B cell (primary cell): ENCODE results near the gene STXBP1. TPM values are rescaled to one million over a fixed set of nuclear protein-coding genes. Genes with fewer than 3 reads are reported as not detected.

Experiments used
- ATAC-seq: fragments of 200-7000 bp; cut with Tn5 transposase; one replicate; pipeline ENCODE4 v1.10.0; 2021; ENCODE audit warnings: low read depth, mild to moderate bottlenecking, moderate number of reproducible peaks, moderate library complexity
- CTCF ChIA-PET: fragments of 350-600 bp; sonication (Branson Sonifier 250); formaldehyde crosslinking; loops from one replicate; lab custom pipeline; 2021; ENCODE audit warnings: antibody characterized with exemption, inconsistent platforms; lab: Charles Lee
- POLR2A ChIA-PET: fragments of 350-600 bp; sonication (Branson Sonifier 250); formaldehyde crosslinking; loops from one replicate; lab custom pipeline; 2021; ENCODE audit warnings: antibody characterized with exemption; lab: Charles Lee
- DNase-seq: peaks from one replicate; pipeline ENCODE4 v3.0.0; 2013
- H2AFZ ChIP-seq: 2 replicates; pipeline ENCODE4 v1.6.1; 2012; ENCODE audit warnings: mild to moderate bottlenecking, low read depth, low read length; ENCODE audit not compliant: insufficient read depth, poor library complexity, severe bottlenecking
- H3K27ac ChIP-seq, 2 donors: 1 replicate in 1 of 2; 2 replicates in 1 of 2; pipeline ENCODE4 v1.5.1; 2012 to 2013; ENCODE audit warnings: low read length in 2 of 2, mild to moderate bottlenecking in 2 of 2, moderate library complexity in 1 of 2
- H3K27me3 ChIP-seq, 4 experiments: fragments of 200-600 bp in 1 of 4; sonication (generic) in 1 of 4; replicated peaks in 1 of 4; 1 replicate in 2 of 4; 2 replicates in 2 of 4; pipeline versions ENCODE4 v1.6.1 to v1.7.0; 2013 to 2016; ENCODE audit warnings: low read length in 3 of 4, mild to moderate bottlenecking in 2 of 4, mixed read lengths in 1 of 4, moderate library complexity in 1 of 4; ENCODE audit not compliant: insufficient read depth in 4 of 4, control insufficient read depth in 3 of 4; ENCODE audit errors: control extremely low read depth in 1 of 4
- H3K36me3 ChIP-seq, 2 experiments: replicated peaks in 1 of 2; 1 replicate in 1 of 2; 2 replicates in 1 of 2; pipeline versions ENCODE4 v1.6.1 to v1.7.1; 2013; ENCODE audit warnings: low read length in 1 of 2; ENCODE audit not compliant: insufficient read depth in 2 of 2, control insufficient read depth in 1 of 2; ENCODE audit errors: control extremely low read depth in 1 of 2, extremely low read depth in 1 of 2
- H3K4me1 ChIP-seq, 2 donors: fragments of 200-600 bp in 1 of 2; sonication (generic) in 1 of 2; 1 replicate in 1 of 2; 2 replicates in 1 of 2; pipeline versions ENCODE4 v1.5.1 to v1.6.1; 2013 to 2017; ENCODE audit warnings: low read length in 2 of 2; ENCODE audit not compliant: control insufficient read depth in 2 of 2, insufficient read depth in 2 of 2
- H3K4me2 ChIP-seq: replicated peaks from 2 replicates; pipeline ENCODE3; 2012; ENCODE audit warnings: mild to moderate bottlenecking, low read depth, low read length; ENCODE audit not compliant: poor library complexity, severe bottlenecking
- H3K4me3 ChIP-seq, 5 experiments: fragments of 200-600 bp in 1 of 5; sonication (generic) in 1 of 5; 1 replicate in 3 of 5; 2 replicates in 2 of 5; pipeline versions ENCODE4 v1.5.1 to v1.7.0; 2011 to 2016; ENCODE audit warnings: low read length in 4 of 5, mild to moderate bottlenecking in 4 of 5, low read depth in 2 of 5, control low read depth in 1 of 5, moderate library complexity in 1 of 5; ENCODE audit not compliant: insufficient read depth in 1 of 5; ENCODE audit errors: control extremely low read depth in 1 of 5, extremely low read depth in 1 of 5
- H3K79me2 ChIP-seq: fragments of 200-600 bp; sonication (generic); one replicate; pipeline ENCODE4 v1.6.0; 2016; ENCODE audit warnings: low read length; ENCODE audit not compliant: control insufficient read depth, insufficient read depth
- H3K9ac ChIP-seq: fragments of 200-600 bp; sonication (generic); 2 replicates; pipeline ENCODE4 v1.6.1; 2017; ENCODE audit warnings: mild to moderate bottlenecking, low read length, moderate library complexity
- H3K9me3 ChIP-seq, 3 donors: one replicate each; pipeline versions ENCODE4 v1.6.1 to v1.7.1; 2013; ENCODE audit warnings: low read length in 2 of 3; ENCODE audit not compliant: control insufficient read depth in 2 of 3, insufficient read depth in 1 of 3; ENCODE audit errors: control extremely low read depth in 1 of 3
- H4K20me1 ChIP-seq: 2 replicates; pipeline ENCODE4 v1.6.0; 2012; ENCODE audit warnings: mild to moderate bottlenecking, low read length; ENCODE audit not compliant: insufficient read depth, control insufficient read depth, poor library complexity, severe bottlenecking
- H3K27ac Mint-ChIP-seq: one replicate; pipeline ENCODE4 v1.8.0; 2021; ENCODE audit warnings: mixed read lengths
- H3K27me3 Mint-ChIP-seq: one replicate; pipeline ENCODE4 v1.8.0; 2021; ENCODE audit warnings: mixed read lengths
- H3K4me1 Mint-ChIP-seq: one replicate; pipeline ENCODE4 v1.8.0; 2021; ENCODE audit warnings: mixed read lengths
- H3K4me3 Mint-ChIP-seq: one replicate; pipeline ENCODE4 v1.8.0; 2021; ENCODE audit warnings: mixed read lengths
- H3K9me3 Mint-ChIP-seq: one replicate; pipeline ENCODE4 v1.8.0; 2022; ENCODE audit warnings: mixed read lengths; ENCODE audit not compliant: insufficient read depth
- EZH2 ChIP-seq: IDR thresholded peaks from 2 replicates; pipeline ENCODE4 v1.6.1; 2012; ENCODE audit warnings: borderline replicate concordance, low read depth, mild to moderate bottlenecking, moderate library complexity, low read length; ENCODE audit not compliant: insufficient read depth, poor library complexity, severe bottlenecking
- WGBS: methylation state at CpG from one replicate; pipeline ENCODE4 v1.1.5; 2013; ENCODE audit warnings: missing lambda C conversion rate; ENCODE audit not compliant: insufficient coverage; 5-methylcytosine and 5-hydroxymethylcytosine counted together
- intact Hi-C: fragments of 100-400 bp; cut with micrococcal nuclease; formaldehyde crosslinking; loops from one replicate; pipeline ENCODE4 v1.10.0; 2022
- polyA plus RNA-seq: library from polyadenylated mRNA; depleted of rRNA; stranded (reverse); fragments of >200 nt; gene quantifications from 2 replicates; pipeline ENCODE4 v1.2.3, GENCODE V29; 2012
- total RNA-seq, 2 donors: library from RNA; stranded (reverse); fragments of 120-200 nt in 1 of 2; gene quantifications; 1 replicate in 1 of 2; 2 replicates in 1 of 2; pipeline versions ENCODE4 v1.2.3 to v1.2.4, GENCODE V29; 2013 to 2022
- TF ChIP-seq, protein P1 (sequence below): fragments of 200-600 bp; IDR thresholded peaks from one replicate; pipeline ENCODE4 v1.8.0; 2022; ENCODE audit warnings: antibody characterized with exemption, mild to moderate bottlenecking

Gene STXBP1
- total and polyA plus RNA-seq, 2 donors (not counting 1 experiment from before 2014, with no cell fraction given) = 0.62 TPM; not detected in 1

- intact Hi-C loops = loop anchor here (1.0 kb wide), 9 partner anchors 20 to 202 kb away; partner anchors contain the start of genes DPM2, FPGS, PTRH1 and ST6GALNAC4
- Histone ChIP-seq H3K36me3 (peaks cover 0 to 36% of the 10 kb centered on the region in 2 experiments), H3K27ac (peak overlapping the region; percentile 80 to 96), H3K4me1 (peaks cover 11 to 16% of the 10 kb centered on the region in 2 donors), H4K20me1 (peaks cover 5% of the 10 kb centered on the region), H3K9ac (peak overlapping the region; percentile 40), H3K4me2 (peak overlapping the region; percentile 89), H2AFZ (no peak overlapping the region), H3K4me3 (no peak overlapping the region), H3K27me3 (no peaks in the 10 kb centered on the region), H3K9me3 (no peaks in the 10 kb centered on the region), H3K79me2 (peaks cover 5% of the 10 kb centered on the region)
- ChIA-PET CTCF (interaction anchor here (0.9 to 4.3 kb wide), 37 partner anchors 10 to 793 kb away, joined by 3 to 109 read pairs (median 7); partner anchors contain the start of genes CDK9, PTRH1, SH2D3C and ST6GALNAC4), POLR2A (interaction anchor here (0.9 to 2.6 kb wide), 8 partner anchors 20 to 236 kb away, joined by 5 to 39 read pairs (median 10); partner anchors contain the start of genes CDK9, PTRH1, SH2D3C and ST6GALNAC4)
- WGBS = 57% methylated on average over 13 of the region's 15 CpGs
- Mint-ChIP-seq H3K27ac (peak overlapping the region; percentile 88), H3K4me1 (peaks cover 16% of the 10 kb centered on the region), H3K27me3 (no peaks in the 10 kb centered on the region), H3K4me3 (peak overlapping the region; percentile 85), H3K9me3 (no peaks in the 10 kb centered on the region)
- no peak for ATAC-seq
- no peak for DNase-seq
- TF ChIP-seq, protein P1, sequence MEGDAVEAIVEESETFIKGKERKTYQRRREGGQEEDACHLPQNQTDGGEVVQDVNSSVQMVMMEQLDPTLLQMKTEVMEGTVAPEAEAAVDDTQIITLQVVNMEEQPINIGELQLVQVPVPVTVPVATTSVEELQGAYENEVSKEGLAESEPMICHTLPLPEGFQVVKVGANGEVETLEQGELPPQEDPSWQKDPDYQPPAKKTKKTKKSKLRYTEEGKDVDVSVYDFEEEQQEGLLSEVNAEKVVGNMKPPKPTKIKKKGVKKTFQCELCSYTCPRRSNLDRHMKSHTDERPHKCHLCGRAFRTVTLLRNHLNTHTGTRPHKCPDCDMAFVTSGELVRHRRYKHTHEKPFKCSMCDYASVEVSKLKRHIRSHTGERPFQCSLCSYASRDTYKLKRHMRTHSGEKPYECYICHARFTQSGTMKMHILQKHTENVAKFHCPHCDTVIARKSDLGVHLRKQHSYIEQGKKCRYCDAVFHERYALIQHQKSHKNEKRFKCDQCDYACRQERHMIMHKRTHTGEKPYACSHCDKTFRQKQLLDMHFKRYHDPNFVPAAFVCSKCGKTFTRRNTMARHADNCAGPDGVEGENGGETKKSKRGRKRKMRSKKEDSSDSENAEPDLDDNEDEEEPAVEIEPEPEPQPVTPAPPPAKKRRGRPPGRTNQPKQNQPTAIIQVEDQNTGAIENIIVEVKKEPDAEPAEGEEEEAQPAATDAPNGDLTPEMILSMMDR = no peak
- no peak for TF ChIP-seq EZH2
Observed at GRCh38 chr9:127735530-127736185, 123.6 kb downstream of the STXBP1 start.

- intact Hi-C loops = no loop called here
- peaks cover 11 to 16% of the 10 kb centered on the region in 2 donors for H3K4me1 ChIP-seq
- no peak for DNase-seq
- TF ChIP-seq EZH2 = no peak
- TF ChIP-seq, protein P1 = no peak
- H3K9me3 ChIP-seq = no peaks in the 10 kb centered on the region
- H2AFZ ChIP-seq = no peak overlapping the region
- peaks cover 5% of the 10 kb centered on the region for H3K79me2 ChIP-seq
- Mint-ChIP-seq H3K4me3 (no peak overlapping the region), H3K4me1 (peaks cover 15% of the 10 kb centered on the region), H3K27me3 (no peaks in the 10 kb centered on the region), H3K27ac (no peak overlapping the region), H3K9me3 (no peaks in the 10 kb centered on the region)
- H3K27ac ChIP-seq = peak overlapping the region; percentile 12 to 96
- peaks cover 0 to 53% of the 10 kb centered on the region in 2 experiments for H3K36me3 ChIP-seq
- WGBS = 84% methylated on average over 8 of the region's 13 CpGs
- H3K4me2 ChIP-seq = no peak overlapping the region
- H4K20me1 ChIP-seq = peaks cover 23% of the 10 kb centered on the region
- H3K27me3 ChIP-seq = no peaks in the 10 kb centered on the region
- ChIA-PET CTCF (interaction anchor here (0.5 kb wide), 1 partner anchor 132 kb away, joined by 3 read pairs; no protein-coding TSS in a partner anchor), POLR2A (no interaction called here)
- H3K4me3 ChIP-seq = no peak overlapping the region
- no peak for ATAC-seq
- H3K9ac ChIP-seq = no peak overlapping the region
Observed at GRCh38 chr9:127738666-127739065, 126.6 kb downstream of the STXBP1 start.
